HG03066 (cell line): ENCODE data around the gene OR6Q1.
"Not testable (repeated sequence)": the region's sequence is repeated elsewhere in the genome, so short reads cannot be mapped to it uniquely, and the experiment has no call there.

ENCODE experiments used
- ATAC-seq: cut with Tn5 transposase; IDR thresholded peaks from one replicate; pipeline ENCODE4 v1.9.1; 2021; ENCODE audit warnings: low read depth; ENCODE audit not compliant: unreplicated experiment

The OR6Q1 gene, protein sequence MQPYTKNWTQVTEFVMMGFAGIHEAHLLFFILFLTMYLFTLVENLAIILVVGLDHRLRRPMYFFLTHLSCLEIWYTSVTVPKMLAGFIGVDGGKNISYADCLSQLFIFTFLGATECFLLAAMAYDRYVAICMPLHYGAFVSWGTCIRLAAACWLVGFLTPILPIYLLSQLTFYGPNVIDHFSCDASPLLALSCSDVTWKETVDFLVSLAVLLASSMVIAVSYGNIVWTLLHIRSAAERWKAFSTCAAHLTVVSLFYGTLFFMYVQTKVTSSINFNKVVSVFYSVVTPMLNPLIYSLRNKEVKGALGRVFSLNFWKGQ

DNA sequence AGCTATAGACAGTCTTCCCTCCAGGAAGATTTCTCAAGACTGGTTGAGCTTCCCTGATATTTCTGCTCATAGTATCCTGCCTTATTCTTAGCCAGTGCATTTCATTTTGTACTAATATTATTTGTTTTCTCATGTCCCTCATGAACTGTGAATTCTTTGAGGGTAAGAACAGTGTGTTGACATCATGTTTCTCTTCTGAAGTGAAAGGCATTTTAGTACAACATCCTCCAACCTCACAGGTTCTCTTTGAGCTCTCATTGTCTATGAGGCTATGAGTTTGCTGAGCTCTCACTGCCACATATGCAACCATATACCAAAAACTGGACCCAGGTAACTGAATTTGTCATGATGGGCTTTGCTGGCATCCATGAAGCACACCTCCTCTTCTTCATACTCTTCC is at the start of gene OR6Q1:
TSS of gene OR6Q1 (plus strand) at position 301 of the 400 bp plus-strand sequence. CDS start at position 301, 0 bp downstream.
- ATAC-seq: no peak

DNA sequence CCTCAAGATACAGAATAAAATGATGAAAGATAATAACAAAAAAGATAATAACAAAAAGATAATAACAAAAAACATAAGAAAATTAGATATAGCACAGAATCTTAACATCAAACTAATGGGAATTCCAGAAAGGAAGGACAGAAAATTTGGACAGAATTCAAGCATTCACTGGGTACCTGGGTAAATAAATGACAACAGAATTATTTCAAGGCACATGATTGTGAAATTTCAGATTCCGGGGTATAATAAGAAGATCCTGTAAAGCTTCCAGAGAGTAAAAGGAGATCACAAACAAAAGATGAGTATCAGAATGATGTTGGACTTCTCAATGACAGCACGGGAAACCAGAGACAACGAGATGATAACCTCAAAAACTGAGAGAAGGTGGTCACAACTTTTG is 49.2 kb upstream of the OR6Q1 start:
- ATAC-seq: no peak

GRCh38 chr11:57982776-57983175 is 48.0 kb upstream of the OR6Q1 start:
- no peak for ATAC-seq

DNA sequence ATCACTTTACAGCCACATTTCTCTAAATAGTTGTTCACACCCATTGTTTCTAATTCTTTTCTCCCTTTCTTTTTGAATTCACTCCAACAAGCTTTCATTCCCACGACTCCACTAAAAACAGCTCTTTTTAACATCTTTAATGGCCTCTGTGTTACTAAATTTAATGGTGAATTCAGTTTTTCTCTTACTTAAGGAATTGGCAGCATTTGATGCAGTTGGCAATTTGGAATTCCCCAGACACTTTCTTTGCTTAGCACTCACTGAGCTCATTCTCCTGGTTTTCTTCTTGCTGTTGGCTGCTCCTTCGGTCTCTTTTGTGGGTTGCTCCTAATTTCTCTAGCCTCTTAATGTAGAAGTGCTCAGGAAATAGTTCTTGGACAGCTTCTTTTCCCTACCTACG is 47.6 kb upstream of the OR6Q1 start:
- ATAC-seq: no peak

- not testable (repeated sequence) for ATAC-seq
Observed at GRCh38 chr11:57999523-57999922, 31.2 kb upstream of the OR6Q1 start.

DNA sequence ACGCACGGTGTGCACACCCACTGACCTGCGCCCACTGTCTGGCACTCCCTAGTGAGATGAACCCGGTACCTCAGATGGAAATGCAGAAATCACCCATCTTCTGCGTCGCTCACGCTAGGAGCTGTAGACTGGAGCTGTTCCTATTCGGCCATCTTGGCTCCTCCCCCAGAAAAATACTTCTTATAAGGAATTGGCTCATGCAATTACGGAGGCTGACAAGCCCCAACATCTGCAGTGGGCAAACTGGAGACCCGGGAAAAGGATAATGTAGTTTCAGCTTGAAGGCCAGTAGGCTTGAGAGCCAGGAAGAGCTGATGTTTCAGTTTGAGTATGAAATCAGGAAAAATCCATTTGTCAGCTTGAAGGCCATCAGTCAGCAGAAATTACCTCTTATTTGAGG is 30.7 kb upstream of the OR6Q1 start:
- ATAC-seq: not testable (repeated sequence)

- ATAC-seq: no peak
Observed at GRCh38 chr11:58000699-58001098, 30.1 kb upstream of the OR6Q1 start.

DNA sequence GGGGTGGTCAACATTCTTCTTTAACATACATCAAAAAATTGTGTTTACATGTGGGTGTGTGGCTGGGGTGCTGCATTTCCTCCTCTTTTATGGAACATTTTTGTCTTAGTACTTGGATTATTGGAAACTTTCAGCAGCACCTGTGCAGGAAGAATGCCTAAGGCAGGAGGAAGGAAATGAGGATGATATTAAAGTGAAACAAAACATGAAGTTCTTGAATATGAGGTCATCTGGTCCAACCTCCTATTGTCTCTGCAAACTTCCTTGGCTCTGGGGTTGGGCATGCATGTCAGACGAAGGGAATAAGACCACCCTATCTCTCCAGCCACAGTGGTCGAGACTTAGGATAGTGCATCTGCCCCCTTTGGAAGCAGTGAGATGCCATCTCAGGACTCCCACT is 27.7 kb upstream of the OR6Q1 start:
- ATAC-seq: no peak

- ATAC-seq: no peak
Observed at GRCh38 chr11:58003591-58003990, 27.2 kb upstream of the OR6Q1 start.

DNA sequence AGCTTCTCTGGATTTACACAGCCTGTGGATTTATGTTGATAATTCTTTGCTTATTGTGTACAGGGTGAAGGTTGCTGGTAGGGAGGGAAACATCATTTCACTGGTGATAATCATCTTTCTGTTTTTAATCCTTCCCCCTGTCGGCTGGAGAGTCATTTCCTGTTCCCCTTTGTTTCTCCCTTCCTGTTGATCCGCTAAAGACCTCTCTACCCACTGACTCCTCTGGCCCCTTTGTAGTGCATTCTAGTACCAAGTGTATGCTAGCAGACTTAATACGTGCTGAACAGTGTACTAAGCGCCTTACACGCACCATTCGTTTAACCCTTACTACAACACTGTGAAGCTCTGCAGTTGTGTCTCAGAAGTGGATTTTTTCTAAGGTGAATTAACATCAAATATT is 26.1 kb upstream of the OR6Q1 start:
- no peak for ATAC-seq

- ATAC-seq: no peak
Observed at GRCh38 chr11:58006940-58007339, 23.8 kb upstream of the OR6Q1 start.

DNA sequence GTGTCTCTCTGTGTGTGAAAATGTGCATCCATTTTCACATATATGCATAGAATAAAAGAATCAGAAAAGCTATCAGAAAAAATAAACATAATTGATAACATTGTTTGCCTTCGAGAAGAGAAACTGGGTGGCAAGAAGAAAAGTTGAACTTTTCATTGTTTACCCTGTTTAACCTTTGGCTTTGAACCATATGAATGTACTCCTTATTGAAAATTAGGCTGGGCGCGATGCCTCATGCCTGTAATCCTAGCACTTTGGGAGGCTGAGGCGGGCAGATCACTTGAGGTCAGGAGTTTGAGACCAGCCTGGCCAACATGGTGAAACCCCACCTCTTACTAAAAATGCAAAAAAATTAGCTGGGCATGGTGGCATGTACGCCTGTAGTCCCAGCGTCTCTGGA is 19.0 kb upstream of the OR6Q1 start:
- no peak for ATAC-seq

- no peak for ATAC-seq
Observed at GRCh38 chr11:58023435-58023931, 7.3 kb upstream of the OR6Q1 start, which contains the start of gene OR9Q1. Gene OR9Q1, plus strand, starts transcription at chr11:58023881. Its CDS starts 155,564 bp downstream, at chr11:58179445.

- ATAC-seq: no peak
Observed at GRCh38 chr11:58024601-58025091, 6.1 kb upstream of the OR6Q1 start.

DNA sequence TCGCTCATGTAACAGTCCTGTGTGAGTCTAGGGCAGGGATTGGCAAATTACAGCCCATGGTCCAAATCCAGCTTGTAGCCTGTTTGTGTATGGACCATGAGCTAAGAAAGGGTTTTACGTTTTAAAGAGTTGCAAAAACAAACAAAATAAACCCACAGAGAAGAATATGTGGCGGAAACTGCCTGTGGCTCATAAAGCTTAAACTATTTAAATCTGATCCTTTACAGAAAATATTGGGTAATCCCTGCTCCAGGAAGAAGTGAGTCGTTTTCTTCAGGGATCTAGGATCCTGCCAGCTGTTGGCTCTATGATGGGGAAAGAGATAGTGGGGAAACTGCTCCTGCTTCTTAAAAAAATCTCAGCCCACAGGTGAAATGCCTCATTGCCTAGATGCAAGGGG is 3.4 kb upstream of the OR6Q1 start:
- ATAC-seq: no peak

GRCh38 chr11:58028687-58029411 is 1.9 kb upstream of the OR6Q1 start:
- no peak for ATAC-seq

- no peak for ATAC-seq
Observed at GRCh38 chr11:58034471-58034870, 3.7 kb downstream of the OR6Q1 start.

DNA sequence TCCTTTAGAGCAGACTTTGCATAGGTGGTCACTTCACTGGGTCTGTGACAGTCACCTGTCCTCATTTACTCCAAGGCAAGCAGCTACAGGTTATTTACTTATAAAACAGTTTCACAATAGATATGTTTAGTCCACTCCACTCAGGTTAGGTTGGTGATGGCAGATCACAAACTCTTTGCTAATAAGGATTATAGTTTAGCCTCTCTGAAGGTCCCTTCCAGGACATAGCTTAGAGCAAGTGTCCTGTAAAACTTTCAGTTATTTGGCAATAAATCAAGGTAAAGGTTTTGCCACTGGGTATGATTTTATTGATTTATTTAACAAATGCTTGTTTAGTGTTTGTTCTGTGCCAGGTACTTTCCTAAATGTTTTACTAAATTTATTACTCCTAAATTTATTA is 8.8 kb downstream of the OR6Q1 start:
- no peak for ATAC-seq

DNA sequence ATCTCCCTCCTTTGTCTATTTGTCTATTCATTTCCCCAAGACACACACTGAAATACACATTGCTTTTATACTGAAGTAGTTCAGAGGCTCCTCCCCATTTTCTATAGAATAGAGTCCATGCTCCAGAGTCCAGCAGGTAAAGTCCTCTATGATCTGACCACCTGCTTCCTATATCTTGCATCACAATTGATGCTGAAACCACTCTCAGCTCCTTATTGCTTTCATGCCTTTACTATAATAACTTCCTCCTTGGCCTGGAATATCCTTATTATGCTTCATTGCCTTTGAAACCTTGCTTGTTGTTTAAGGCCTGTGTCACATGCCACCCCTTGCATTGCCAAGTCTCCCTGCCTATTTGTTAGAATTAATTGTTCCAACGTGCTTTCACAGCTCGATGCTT is 12.6 kb downstream of the OR6Q1 start:
- no peak for ATAC-seq

GRCh38 chr11:58046231-58046630 is 15.5 kb downstream of the OR6Q1 start:
- no peak for ATAC-seq

DNA sequence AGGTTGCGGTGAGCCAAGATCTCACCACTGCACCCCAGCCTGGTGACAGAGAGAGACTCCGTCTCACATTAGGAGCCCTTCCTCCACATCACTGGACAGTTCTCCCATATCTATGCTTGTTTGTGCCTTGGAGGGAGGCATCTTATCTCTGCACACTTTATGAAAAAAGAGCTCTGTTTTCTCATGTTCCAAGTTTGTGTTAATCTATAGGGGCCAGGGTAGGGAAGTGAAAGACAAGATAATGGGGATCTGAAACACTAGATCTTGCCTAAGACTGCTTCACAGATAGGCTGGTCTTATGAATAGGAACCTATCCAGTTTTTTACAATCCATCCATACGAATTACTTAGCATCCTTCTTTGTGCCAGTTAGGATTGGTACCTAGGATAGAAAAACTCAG is 17.1 kb downstream of the OR6Q1 start:
- no peak for ATAC-seq
